HEK293 (cell line): Measurements from ENCODE around the gene ZCCHC3.

Source experiments
- OSR2 ChIP-seq: fragments of 450-650 bp; formaldehyde crosslinking; IDR thresholded peaks from 2 replicates; pipeline ENCODE4 v1.5.1; 2016; ENCODE audit warnings: missing biosample characterization, missing genetic modification characterization
- PBX3 ChIP-seq: sonication (generic); formaldehyde crosslinking; IDR thresholded peaks from 2 replicates; pipeline ENCODE4 v1.8.1; 2022; ENCODE audit warnings: mild to moderate bottlenecking, moderate library complexity, missing genetic modification reagents
- PRDM6 ChIP-seq: fragments of 450-650 bp; formaldehyde crosslinking; IDR thresholded peaks from 2 replicates; pipeline ENCODE4 v1.5.1; 2017; ENCODE audit warnings: missing biosample characterization, missing genetic modification characterization
- REST ChIP-seq: fragments of 450-650 bp; formaldehyde crosslinking; IDR thresholded peaks from 2 replicates; pipeline ENCODE4 v1.5.1; 2016; ENCODE audit warnings: missing biosample characterization, missing genetic modification characterization
- TSHZ1 ChIP-seq: fragments of 450-650 bp; formaldehyde crosslinking; IDR thresholded peaks from 2 replicates; pipeline ENCODE4 v1.5.1; 2016; ENCODE audit warnings: missing biosample characterization, missing genetic modification characterization, borderline replicate concordance
- ZBTB49 ChIP-seq: fragments of 450-650 bp; formaldehyde crosslinking; IDR thresholded peaks from 2 replicates; pipeline ENCODE4 v1.5.1; 2016; ENCODE audit warnings: missing biosample characterization, missing genetic modification characterization, low read depth
- ZFHX2 ChIP-seq: fragments of 450-650 bp; formaldehyde crosslinking; conservative IDR thresholded peaks from 2 replicates; pipeline ENCODE4 v1.5.1; 2016; ENCODE audit warnings: missing biosample characterization, missing genetic modification characterization
- ZFP37 ChIP-seq: fragments of 450-650 bp; formaldehyde crosslinking; IDR thresholded peaks from 2 replicates; pipeline ENCODE4 v1.5.1; 2016; ENCODE audit warnings: missing biosample characterization, missing genetic modification characterization
- ZNF121 ChIP-seq: fragments of 450-650 bp; formaldehyde crosslinking; IDR thresholded peaks from 2 replicates; pipeline ENCODE4 v1.5.1; 2016; ENCODE audit warnings: missing biosample characterization, missing genetic modification characterization
- ZNF174 ChIP-seq: fragments of 450-650 bp; formaldehyde crosslinking; IDR thresholded peaks from 2 replicates; pipeline ENCODE4 v1.5.0; 2017; ENCODE audit warnings: missing biosample characterization, mild to moderate bottlenecking, missing genetic modification characterization
- ZNF239 ChIP-seq: fragments of 450-650 bp; formaldehyde crosslinking; IDR thresholded peaks from 2 replicates; pipeline ENCODE4 v1.5.1; 2016; ENCODE audit warnings: missing biosample characterization, missing genetic modification characterization
- ZNF280D ChIP-seq: fragments of 450-650 bp; formaldehyde crosslinking; IDR thresholded peaks from 2 replicates; pipeline ENCODE4 v1.5.1; 2016; ENCODE audit warnings: missing biosample characterization, missing genetic modification characterization
- ZNF302 ChIP-seq: fragments of 450-650 bp; formaldehyde crosslinking; IDR thresholded peaks from 2 replicates; pipeline ENCODE4 v1.5.1; 2016; ENCODE audit warnings: missing biosample characterization, missing genetic modification characterization, low read depth
- ZNF366 ChIP-seq: fragments of 450-650 bp; formaldehyde crosslinking; conservative IDR thresholded peaks from 2 replicates; pipeline ENCODE4 v1.5.1; 2016; ENCODE audit warnings: missing biosample characterization, missing genetic modification characterization
- ZNF394 ChIP-seq: fragments of 450-650 bp; formaldehyde crosslinking; IDR thresholded peaks from 2 replicates; pipeline ENCODE4 v1.5.1; 2016; ENCODE audit warnings: missing biosample characterization, missing genetic modification characterization, mild to moderate bottlenecking, moderate library complexity, borderline replicate concordance
- ZNF416 ChIP-seq: fragments of 450-650 bp; formaldehyde crosslinking; IDR thresholded peaks from 2 replicates; pipeline ENCODE4 v1.5.1; 2016; ENCODE audit warnings: missing biosample characterization, missing genetic modification characterization
- ZNF48 ChIP-seq: fragments of 450-650 bp; formaldehyde crosslinking; IDR thresholded peaks from 2 replicates; pipeline ENCODE4 v1.5.1; 2016; ENCODE audit warnings: missing biosample characterization, missing genetic modification characterization
- ZNF555 ChIP-seq: fragments of 450-650 bp; formaldehyde crosslinking; conservative IDR thresholded peaks from 2 replicates; pipeline ENCODE4 v1.5.1; 2017; ENCODE audit warnings: missing biosample characterization, mild to moderate bottlenecking, missing genetic modification characterization, inconsistent platforms
- ZNF571 ChIP-seq: fragments of 450-650 bp; formaldehyde crosslinking; IDR thresholded peaks from 2 replicates; pipeline ENCODE4 v1.5.0; 2017; ENCODE audit warnings: missing biosample characterization, missing genetic modification characterization
- ZNF585B ChIP-seq: fragments of 450-650 bp; formaldehyde crosslinking; IDR thresholded peaks from 2 replicates; pipeline ENCODE4 v1.5.1; 2016; ENCODE audit warnings: missing biosample characterization, missing genetic modification characterization
- ZNF610 ChIP-seq: fragments of 450-650 bp; formaldehyde crosslinking; IDR thresholded peaks from 2 replicates; pipeline ENCODE4 v1.5.1; 2016; ENCODE audit warnings: missing biosample characterization, missing genetic modification characterization, borderline replicate concordance
- ZNF670 ChIP-seq: fragments of 450-650 bp; formaldehyde crosslinking; IDR thresholded peaks from 2 replicates; pipeline ENCODE4 v1.5.1; 2016; ENCODE audit warnings: missing biosample characterization, missing genetic modification characterization, low read depth

ZCCHC3 gene

GRCh38 chr20:266596-267562, 30.5 kb upstream of the ZCCHC3 start (continued):
- TF ChIP-seq PBX3 (CRISPR knock-in tag) (0 out of 2 replicates have a peak, but pooled peaks have one; percentile 60), ZNF174 (no peak), ZNF610 (tag by site-specific recombination) (peak; percentile 58), ZNF366 (no peak; the same call in 1 of the 2 replicates), ZNF280D (tag by site-specific recombination) (no peak), ZNF394 (tag by site-specific recombination) (no peak), ZNF302 (no peak), ZFP37 (tag by site-specific recombination) (0 out of 2 replicates have a peak, but pooled peaks have one; percentile 30), ZNF48 (tag by site-specific recombination) (no peak), ZNF670 (tag by site-specific recombination) (no peak), ZBTB49 (tag by site-specific recombination) (no peak), TSHZ1 (0 out of 2 replicates have a peak, but pooled peaks have one; percentile 12), PRDM6 (tag by site-specific recombination) (no peak), ZNF121 (tag by site-specific recombination) (no peak), ZNF571 (tag by site-specific recombination) (no peak), ZNF239 (tag by site-specific recombination) (no peak), OSR2 (tag by site-specific recombination) (no peak), REST (tag by site-specific recombination) (no peak), ZNF585B (tag by site-specific recombination) (no peak), ZFHX2 (peak; percentile 63; the same call in 1 of the 2 replicates), ZNF555 (tag by site-specific recombination) (no peak), ZNF416 (no peak)
